Activated CD8-positive, alpha-beta memory T cell treated with anti-CD3 and anti-CD28 coated beads, Interleukin-2, amount 50 U/mL, for 24 hours (primary cell): ENCODE results near the gene SACM1L.
"Not testable (repeated sequence)": the region's sequence is repeated elsewhere in the genome, so short reads cannot be mapped to it uniquely, and the experiment has no call there.

ENCODE experiments used
- DNase-seq: peaks from one replicate; pipeline ENCODE4 v3.0.0-alpha.2; 2020; ENCODE audit errors: extremely low read depth

SACM1L gene

DNA sequence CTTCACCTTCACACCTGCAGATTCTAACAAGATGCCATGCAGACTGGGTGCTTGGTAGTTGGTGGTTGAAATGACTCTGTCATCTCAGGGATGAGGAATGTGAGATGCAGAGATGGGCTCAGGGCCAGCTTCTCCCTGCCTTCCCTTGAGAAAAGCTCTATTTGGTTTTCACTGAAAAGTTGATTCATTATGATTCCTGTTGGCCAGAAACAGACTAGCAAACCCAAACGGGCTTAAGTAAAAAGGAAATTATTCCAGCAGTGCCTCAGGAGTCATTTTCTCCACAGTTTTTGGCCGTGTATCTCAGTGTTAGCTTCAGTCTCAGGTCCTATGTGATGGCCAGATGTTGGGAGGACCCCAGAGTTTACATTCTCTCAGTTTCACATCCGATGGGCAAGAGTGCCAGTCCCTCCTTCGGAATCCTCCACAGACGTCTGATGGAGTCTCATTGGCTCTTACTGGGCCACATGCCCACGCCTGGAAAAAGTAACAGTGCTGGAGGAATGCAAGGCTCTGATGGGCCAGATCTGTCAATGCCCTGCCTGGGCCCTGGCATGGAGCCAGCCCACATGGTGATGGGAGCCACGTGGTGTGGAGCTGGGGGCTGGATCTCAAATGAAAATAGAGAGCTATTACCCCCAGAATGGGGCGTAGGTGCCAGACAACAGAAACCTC, 22.3 kb upstream of the SACM1L start:
- no peak for DNase-seq

DNA sequence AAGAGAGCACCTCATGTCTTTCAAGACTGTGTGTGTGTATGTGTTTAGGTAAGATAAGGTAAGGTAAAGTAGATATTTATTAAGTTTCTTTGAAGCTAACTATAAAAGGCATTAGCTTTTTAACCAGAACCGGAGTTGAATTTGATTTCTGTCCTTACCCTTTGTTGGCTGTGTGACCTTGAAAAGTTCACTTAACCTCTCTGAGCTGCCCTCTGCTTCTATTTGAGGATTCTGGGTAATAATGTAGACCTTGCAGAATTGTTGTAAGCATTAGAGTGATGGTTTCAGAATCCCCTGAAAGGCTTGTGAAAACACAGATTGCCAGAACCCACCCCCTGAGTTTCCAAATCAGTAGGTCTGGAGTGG, 21.6 kb upstream of the SACM1L start:
- no peak for DNase-seq

DNA sequence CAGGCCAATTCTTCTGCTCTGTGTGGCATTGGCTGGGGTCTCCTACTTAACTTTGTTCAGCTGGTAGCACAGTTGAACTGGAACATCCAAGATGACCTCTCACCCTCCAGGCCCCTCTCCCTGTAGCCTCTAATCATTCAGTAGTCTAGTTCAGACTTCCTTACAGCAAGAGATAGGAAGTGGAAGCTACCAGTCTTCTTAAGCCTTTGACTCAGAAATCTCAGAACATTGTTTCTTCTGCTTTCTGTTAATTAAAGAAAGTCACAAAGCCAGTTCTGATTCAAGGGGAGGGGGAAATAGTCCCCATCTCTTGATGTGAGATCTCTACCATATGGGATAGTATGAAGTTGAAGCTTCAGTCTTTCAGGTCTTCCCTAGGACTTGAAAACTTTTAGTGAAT, 18.8 kb upstream of the SACM1L start:
- DNase-seq, result no peak

DNA sequence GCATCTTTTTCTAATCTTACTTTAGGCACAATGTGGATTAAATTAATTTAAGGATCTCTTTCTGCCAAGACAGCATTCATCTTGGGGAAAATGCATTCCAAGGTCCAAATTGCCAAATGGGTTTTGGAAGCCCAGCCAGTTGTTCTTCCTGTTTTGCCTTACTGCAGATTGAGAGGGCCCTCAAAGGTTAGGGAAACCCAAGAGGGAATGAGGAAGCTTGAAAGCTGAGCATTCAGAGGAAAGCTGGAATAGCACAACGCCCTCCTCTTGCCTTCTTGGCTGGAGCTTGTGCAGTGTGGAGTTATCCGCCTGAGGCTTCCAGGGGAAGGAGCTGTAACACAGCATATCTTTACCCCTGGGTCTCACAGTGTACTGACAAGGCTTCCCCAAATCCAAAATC, 18.2 kb upstream of the SACM1L start:
- DNase-seq, result no peak

DNA sequence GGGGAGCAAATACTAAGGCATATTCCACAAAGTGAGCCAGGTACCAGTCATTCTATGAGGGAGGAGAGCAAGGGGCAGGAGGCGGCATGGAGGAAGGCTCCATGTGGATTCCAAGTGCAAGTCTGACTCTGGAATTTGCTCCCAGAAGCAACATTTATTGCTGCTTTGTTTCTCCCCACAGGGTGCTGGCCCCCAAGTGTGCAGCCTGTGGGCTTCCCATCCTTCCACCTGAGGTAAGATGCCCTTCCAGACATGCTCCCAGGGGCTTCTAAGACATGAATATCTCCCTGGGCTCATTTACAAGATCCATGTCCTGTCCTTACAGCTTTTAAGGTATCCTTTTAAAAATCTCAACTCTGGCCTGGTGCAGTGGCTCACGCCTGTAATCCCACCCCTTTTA, 15.9 kb upstream of the SACM1L start:
- no peak for DNase-seq

DNA sequence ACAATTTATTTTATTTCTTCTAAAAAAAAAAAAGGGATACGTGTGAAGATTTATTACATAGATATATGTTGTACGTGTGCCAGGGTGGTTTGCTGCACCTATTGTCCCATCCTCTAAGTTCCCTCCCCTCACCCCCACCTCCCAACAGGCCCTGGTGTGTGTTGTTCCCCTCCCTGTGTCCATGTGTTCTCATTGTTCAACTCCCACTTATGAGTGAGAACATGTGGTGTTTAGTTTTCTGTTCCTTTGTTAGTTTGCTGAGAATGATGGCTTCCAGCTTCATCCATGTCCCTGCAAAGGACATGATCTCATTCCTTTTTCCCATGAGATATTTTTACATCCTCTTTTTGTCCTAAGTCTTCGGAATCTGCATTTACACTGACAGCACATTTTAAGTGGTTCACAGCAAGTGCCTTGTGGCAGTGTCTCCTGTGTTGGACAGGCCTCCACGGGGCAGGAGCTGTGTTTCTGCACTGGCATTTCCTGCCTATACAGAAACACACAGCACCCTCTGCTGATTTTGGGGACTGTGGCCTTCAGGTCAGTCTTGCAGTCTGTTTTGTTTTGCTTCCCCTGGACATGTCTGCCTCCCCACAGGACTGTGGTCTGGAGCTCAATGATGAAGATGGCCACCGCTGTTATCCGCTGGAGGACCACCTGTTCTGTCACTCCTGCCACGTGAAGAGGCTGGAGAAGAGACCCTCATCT, 12.7 kb upstream of the SACM1L start:
- no peak for DNase-seq

DNA sequence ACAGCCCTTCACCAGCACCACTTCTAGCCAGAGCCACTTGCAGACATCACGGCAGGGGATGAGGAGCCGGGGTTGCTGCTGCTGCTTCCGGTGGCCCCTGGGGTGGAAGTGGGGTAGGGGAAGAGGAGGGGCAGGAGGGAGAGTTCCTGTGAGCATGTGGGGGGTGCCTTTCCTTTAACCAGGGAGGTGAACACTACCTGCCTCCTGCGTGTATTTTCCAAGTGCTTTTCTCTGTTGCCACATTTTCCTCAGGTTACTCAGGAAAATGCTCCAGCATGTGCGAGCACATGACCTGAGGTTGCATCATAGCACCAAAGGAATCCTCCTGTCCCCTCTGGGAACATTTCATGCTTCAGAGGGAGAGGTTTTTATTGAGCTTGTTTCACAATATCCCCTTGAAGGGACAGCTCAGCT, 12.2 kb upstream of the SACM1L start:
- DNase-seq, result no peak

DNA sequence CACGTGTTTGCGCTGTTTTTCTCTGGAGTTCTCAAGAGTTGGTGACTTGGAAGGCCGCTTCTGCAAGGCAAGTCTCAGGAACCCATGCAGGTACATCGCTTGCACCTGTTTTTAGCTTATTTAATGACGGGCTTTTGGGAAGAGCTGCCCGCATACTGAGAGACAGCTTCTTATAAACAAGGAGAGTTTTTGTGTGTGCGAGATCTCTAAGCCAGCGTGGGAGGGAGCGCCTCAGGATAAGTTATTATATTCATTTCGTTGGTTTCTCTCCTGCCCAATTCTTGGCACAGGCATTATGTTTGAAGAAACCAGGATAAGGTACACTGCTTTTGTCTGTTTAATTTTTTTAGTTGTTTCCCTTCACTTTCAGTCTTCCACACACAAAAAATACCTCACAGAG, 11.4 kb upstream of the SACM1L start:
- DNase-seq, result no peak

DNA sequence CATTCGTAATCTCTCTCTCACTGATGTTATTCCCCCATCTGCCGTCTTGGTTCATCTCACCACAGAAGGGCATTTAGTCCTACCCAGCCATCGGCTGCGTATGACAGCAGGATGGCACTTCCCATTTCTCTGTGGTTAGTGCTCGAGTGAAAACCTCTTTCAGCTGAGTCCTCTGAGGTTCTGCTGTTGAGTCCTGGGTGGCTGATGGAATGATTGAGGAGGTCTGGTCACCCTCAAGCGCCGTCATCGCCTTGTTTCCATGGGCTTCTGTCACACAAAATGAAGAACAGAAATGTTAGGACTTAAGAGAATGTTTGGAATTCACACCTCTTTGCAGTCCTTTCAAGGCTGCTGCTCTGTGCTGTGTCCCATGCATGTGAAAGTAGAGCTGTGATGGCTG, 9.4 kb upstream of the SACM1L start:
- no peak for DNase-seq

DNA sequence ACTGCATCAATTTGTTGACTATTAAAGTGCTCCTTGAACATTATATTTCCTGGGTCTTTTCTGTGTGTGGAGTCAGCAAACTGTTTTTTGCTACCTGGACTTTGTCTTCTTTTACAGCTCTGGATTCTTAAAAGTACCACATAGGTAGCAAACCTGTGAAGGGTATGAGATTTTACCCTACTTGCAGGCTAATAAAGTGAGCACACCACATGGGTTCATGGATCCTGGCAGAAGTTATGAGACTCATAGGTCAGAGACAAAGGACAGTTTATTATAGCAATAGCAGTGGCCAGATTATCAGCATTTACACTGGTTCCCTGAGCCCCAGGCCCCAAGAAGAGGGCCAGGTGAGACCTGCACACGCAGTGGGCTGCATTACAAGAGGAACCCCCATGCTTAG, 8.0 kb upstream of the SACM1L start:
- no peak for DNase-seq

DNA sequence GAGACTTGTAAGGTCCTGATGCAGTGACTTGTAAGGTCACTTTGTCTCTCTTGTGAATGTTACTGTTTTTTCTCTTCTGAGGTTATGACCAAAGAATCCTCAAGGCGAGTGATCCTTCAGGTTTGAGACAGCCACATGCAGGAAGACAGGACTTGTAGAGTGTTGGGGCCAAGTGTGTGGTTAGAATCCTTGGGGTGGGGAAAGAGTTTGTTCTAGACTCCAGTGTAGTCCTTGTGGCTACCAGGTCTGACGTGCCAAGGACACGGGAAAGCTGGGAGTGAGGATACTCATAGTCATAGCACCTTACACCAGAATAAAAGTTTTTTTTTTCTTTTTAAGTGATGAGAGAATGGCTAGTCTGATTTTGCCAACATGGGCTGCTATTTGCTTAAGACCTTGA, 7.3 kb upstream of the SACM1L start:
- no peak for DNase-seq

DNA sequence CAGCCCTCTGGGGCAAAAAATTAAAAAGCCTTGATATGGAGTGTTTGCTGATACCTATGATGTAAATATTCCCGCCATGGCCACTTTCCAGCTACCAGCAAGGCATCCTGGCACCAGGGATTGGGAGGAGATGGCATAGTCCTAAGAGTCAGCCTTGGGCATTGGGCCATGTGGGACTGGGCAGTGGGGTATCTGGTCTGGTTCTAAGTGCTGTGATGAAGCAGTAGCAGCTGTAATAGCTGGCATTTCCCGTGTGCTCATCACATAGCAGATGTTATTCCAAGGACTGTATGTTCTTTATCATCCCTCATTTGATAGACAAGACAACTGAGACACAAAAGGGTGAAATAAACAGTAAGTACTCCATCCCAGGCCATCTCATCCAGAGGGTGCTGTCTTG, 6.9 kb upstream of the SACM1L start:
- DNase-seq, result no peak

DNA sequence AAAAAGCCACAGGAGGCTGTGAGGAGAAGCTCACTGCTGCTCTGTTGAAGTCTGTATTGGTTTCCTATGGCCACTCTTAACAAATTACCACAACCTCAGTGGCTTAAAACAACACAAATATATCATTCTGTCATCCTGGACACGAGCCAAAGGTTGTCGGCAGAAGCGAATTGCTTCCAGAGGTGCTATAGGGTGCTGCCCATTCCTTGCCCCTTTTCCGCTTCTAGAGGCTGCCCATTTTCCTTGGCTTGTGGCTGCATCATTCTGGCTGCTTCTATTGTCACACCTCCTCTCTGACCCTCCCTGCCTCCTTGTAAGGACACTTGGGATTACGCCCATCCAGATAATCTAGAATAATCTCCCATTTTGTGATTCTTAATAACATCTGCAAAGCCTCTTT, 6.4 kb upstream of the SACM1L start:
- DNase-seq, result no peak

DNA sequence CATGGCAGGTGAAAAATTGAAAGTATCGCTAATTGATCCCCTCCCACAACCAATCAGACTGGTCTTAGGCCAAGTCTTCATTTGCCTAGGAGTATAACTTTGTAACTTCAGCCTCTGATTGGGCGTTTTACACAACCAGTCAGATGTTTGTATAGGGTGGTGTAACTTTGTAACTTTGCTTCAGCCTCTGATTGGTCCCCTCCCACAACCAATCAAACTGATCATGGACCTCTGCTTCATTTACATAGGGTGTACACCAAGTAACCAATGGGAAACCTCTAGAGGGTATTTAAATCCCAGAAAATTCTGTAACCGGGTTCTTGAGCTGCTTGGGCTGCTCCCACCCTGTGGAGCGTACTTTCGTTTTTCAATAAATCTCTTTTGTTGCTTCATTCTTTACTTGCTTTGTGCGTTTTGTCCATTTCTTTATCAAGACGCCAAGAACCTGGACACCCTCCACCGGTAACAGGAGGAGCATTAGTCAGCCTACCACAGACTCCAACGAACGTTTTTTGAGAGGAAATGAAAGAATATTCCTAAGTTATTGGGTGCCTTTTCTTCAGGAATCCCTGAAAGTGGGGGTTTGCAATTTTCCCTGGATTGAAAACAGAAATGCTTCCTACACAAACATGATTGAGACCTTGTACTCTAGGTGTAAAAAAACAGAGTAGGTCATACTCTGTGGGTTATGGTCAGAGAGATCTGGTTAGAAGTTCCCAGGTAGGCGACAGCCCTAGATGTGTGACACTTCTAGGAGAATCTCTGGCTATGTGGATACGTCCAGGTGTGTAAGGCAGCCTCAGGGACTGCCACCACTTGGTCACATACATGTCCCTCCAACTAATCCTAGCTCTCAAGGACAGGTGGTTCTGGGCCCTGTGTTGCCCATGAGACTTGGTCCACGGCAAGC, 5.5 kb upstream of the SACM1L start:
- DNase-seq, result no peak

DNA sequence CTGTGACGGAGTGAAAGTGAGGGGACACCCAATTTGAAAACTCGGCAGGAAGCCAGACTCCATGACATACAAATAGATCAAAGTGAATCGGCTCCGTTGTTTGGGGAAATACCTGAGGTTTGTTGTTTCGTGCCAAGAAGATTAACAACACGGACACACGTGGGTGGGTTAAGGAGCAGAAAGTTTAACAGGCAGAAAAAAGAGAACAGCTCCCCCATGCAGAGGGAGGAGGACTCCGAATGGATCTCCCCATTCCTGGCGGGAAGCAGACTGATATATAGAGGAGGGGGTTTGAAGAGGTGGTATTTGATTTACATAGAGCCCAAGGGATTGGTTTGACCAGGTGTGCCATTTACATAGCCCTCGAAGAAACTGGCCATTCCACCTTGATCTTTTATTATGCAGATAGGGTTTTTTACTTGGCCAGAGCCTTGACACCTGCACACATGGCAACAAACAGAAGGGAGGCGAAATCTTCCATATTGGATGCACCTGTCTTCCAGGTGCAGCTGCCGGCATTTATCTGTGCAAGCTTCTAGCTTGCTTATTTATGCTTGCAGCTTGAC, 4.8 kb upstream of the SACM1L start:
- no peak for DNase-seq

DNA sequence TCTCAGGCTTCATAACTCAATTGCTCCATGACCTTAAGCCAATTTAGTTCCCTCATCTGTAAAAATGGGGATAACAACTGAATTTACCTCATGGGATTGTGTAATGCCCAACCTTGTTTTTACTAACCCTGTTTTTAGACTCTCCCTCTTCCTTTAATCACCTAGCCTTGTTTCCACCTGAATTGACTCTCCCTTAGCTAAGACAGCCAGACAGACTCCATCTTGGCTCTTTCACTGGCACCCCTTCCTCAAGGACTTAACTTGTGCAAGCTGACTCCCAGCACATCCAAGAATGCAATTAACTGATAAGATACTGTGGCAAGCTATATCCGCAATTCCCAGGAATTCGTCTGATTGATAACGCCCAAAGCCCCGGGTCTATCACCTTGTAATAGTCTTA, 3.5 kb upstream of the SACM1L start:
- not testable (repeated sequence) for DNase-seq

DNA sequence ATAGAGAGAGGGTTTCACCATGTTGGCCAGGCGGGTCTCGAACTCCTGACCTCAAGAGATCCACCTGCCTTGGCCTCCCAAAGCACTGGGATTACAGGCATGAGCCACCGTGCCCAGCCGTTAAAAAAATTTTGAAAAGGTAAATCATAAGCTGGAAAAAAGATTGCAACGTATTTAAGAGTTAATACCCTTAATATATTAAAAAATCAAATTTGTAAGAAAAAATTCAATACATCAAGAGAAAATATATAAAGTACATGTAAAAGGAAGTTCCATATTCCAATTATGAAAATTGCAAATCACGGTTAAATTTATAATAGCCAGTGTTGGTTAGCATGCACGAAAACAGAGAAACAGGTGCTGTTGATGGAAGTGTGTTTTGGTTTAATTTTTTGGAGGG, 2.3 kb upstream of the SACM1L start:
- no peak for DNase-seq

DNA sequence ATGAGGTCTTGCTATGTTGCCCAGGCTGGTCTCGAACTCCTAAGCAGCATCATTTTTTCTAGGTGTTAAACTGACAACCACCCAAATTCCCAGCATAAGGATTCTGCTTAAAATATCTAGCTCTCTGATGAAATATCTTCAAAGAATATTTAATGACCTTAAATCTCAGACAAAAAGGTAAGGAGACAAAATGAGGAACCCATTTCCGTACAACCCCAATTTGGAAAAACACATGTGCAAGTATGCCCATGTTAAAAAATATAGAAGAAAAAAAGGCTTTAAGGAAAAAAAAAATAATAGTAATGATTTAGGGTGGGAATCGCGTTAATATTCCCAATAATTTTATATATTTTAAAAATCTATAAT, 1.4 kb upstream of the SACM1L start:
- no peak for DNase-seq

DNA sequence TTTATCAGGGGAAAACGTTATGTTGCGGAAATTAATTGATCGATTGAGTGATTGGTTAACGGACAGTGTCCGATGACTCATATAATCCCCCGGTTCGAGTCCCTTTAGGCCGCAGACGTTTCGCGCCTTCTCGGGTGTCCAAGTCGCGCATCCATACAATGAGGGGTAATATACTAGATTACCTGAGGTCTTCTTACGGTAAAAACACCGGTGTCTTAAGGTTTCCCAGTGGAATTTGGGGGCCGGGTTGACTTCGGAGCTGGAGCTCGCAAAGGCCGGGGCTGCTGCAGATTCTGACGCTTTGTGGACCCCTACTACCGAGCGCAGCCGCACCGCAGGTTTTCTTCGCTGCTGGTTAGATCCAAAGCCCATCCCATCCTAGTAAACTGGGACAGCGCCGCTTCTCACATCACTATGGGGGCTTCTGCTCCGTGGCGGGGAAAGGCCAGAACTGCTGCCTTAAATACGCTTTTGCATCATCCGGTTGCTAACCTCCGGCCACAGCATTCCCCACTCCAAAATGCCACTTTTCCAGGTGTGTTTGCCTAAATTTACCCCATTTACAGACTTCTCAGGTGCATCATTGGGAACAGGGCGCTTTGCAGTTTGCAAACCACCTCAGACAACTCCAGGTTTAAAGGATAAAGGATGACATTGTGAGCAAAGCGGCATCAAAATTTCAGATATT, 858 bp upstream of the SACM1L start:
- DNase-seq, result no peak

DNA sequence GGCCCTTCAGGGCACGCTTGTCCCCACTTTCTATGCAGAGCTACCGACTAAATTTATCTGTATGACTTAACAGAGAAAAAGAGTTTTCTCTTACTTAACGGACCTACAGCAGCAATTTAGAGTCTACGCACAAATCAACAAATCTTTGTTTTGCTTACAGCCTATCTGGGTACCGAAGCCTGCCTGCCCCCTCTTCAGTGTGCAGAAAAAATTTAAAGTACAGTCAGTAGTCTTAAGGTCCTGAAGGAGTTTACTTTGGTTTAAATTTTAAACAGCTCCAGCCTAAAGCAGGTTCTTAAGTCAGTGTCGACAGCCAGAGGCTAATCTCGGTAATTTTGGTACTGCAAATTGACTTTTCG, 570 bp downstream of the SACM1L start:
- no peak for DNase-seq

DNA sequence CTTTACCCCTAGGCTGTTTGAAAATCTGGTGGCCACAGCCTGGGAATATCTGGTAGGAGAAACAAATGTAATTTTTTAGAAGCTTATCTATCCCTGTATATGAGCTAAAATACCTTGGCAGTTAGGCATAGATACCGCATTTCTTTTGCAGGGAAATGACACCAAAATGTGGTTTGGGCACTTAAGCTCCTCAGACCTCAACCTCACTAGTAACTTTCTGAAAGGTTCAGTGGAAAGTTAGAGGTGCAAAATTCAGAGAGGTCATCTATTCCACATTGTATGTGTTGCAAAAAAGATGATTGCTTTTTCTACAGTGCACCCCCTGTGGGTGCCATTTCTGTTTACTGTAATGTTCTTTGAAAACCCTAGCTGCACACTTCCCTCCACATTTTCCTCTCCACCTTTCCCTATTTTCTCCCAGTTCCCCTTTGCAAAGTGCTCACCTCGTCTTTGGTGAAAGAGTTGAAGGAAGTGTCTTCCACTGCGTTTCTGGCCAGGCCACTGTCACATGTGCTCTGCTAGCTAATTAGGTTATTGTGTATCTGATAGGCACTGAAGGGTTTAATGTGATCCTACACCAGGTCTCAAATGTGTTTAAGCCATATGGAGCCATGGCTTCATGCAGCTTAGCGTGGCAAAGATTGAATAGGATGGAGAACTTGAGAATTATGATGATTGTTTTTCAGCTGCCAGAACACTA, 1.3 kb downstream of the SACM1L start:
- no peak for DNase-seq

DNA sequence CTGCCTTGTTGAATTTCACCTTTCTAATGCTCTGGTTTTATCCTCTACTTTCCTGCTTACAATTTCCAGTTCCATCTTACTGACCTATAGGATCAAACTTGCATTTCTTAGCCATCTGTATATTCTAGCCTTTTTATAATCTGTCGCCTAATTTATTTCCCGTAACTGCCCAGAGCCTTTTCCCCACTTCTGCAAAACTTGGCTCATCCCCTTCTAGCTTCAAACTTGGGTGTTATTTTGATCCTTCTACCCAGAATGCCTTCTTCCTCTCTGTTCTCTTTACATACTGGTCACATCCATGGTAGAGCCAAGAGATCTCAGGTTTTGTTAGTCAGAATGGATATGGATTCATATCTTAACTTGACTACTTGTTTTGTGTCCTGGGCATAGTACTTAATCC, 2.6 kb downstream of the SACM1L start:
- DNase-seq, result no peak
